ELR (cell line): Measurements from ENCODE around the gene PDIA4.
"Not testable (repeated sequence)": the region's sequence is repeated elsewhere in the genome, so short reads cannot be mapped to it uniquely, and the experiment has no call there.

Experiments used
- DNase-seq: peaks from one replicate; pipeline ENCODE4 v3.0.0-alpha.2; 2015; ENCODE audit warnings: low read depth

PDIA4 gene

GRCh38 chr7:149036676-149037075, 8.4 kb upstream of the PDIA4 start:
- no peak for DNase-seq

- no peak for DNase-seq
These were observed 3.1 kb upstream of the PDIA4 start for GRCh38 chr7:149031353-149031910.

- not testable (repeated sequence) for DNase-seq
These were observed 2.1 kb upstream of the PDIA4 start for GRCh38 chr7:149030439-149030838.

- peak; percentile 22 for DNase-seq
These were observed 527 bp downstream of the PDIA4 start for GRCh38 chr7:149027611-149028345.

GRCh38 chr7:149027055-149027454, 1.2 kb downstream of the PDIA4 start:
- DNase-seq: no peak

- no peak for DNase-seq
These were observed 4.6 kb downstream of the PDIA4 start for GRCh38 chr7:149023662-149024061.

GRCh38 chr7:149022756-149023360, 5.4 kb downstream of the PDIA4 start:
- no peak for DNase-seq

GRCh38 chr7:149021725-149022062, 6.6 kb downstream of the PDIA4 start:
- no peak for DNase-seq

- DNase-seq: no peak
These were observed 7.8 kb downstream of the PDIA4 start for GRCh38 chr7:149020483-149020882.

GRCh38 chr7:149016876-149017275, 11.4 kb downstream of the PDIA4 start:
- no peak for DNase-seq

GRCh38 chr7:149014309-149014708, 14.0 kb downstream of the PDIA4 start:
- DNase-seq: no peak

- no peak for DNase-seq
These were observed 14.4 kb downstream of the PDIA4 start for GRCh38 chr7:149013876-149014275.

- DNase-seq: not testable (repeated sequence)
These were observed 15.6 kb downstream of the PDIA4 start for GRCh38 chr7:149012730-149013129.

GRCh38 chr7:149011491-149011890, 16.8 kb downstream of the PDIA4 start:
- no peak for DNase-seq

GRCh38 chr7:149010451-149010850, 17.9 kb downstream of the PDIA4 start:
- DNase-seq: no peak

GRCh38 chr7:149009527-149009926, 18.8 kb downstream of the PDIA4 start:
- DNase-seq: no peak

- no peak for DNase-seq
These were observed 20.7 kb downstream of the PDIA4 start for GRCh38 chr7:149007611-149008010.

GRCh38 chr7:149007146-149007545, 21.2 kb downstream of the PDIA4 start:
- no peak for DNase-seq

GRCh38 chr7:149006345-149006725, 22.0 kb downstream of the PDIA4 start:
- no peak for DNase-seq

- DNase-seq: peak; percentile 71
These were observed 22.6 kb downstream of the PDIA4 start for GRCh38 chr7:149005427-149006344.

GRCh38 chr7:149004405-149005370, 23.6 kb downstream of the PDIA4 start:
- DNase-seq: no peak
